Measurements from ENCODE around the gene CRHR2.
"Not testable (repeated sequence)": the region's sequence is repeated elsewhere in the genome, so short reads cannot be mapped to it uniquely, and the experiment has no call there.

CRHR2 gene

GRCh38 chr7:30654296-30655090, 27.8 kb downstream of the CRHR2 start:
- DNase-seq (ENCODE audit: low read depth in 2 of 2) = no peak

- no peak for DNase-seq (ENCODE audit: low read depth in 2 of 2)
These were observed 29.3 kb downstream of the CRHR2 start for GRCh38 chr7:30652698-30653641.

- no peak for DNase-seq (ENCODE audit: low read depth in 2 of 2)
These were observed 30.1 kb downstream of the CRHR2 start for GRCh38 chr7:30652132-30652531.

GRCh38 chr7:30650421-30650808, 31.8 kb downstream of the CRHR2 start:
- no peak for DNase-seq (ENCODE audit: low read depth in 2 of 2)

- no peak for DNase-seq (ENCODE audit: low read depth in 2 of 2)
These were observed 32.4 kb downstream of the CRHR2 start for GRCh38 chr7:30649717-30650420.

- no peak for DNase-seq (ENCODE audit: low read depth in 2 of 2)
These were observed 33.3 kb downstream of the CRHR2 start for GRCh38 chr7:30648744-30649540.

GRCh38 chr7:30647589-30648364, 34.5 kb downstream of the CRHR2 start:
- DNase-seq (ENCODE audit: low read depth in 2 of 2) = no peak

GRCh38 chr7:30646154-30646553, 36.1 kb downstream of the CRHR2 start:
- DNase-seq (ENCODE audit: low read depth in 2 of 2) = no peak

- no peak for DNase-seq (ENCODE audit: low read depth in 2 of 2)
These were observed 36.6 kb downstream of the CRHR2 start for GRCh38 chr7:30645661-30646060.

- no peak for DNase-seq (ENCODE audit: low read depth in 2 of 2)
These were observed 37.8 kb downstream of the CRHR2 start for GRCh38 chr7:30644286-30644955.

- no peak for DNase-seq (ENCODE audit: low read depth in 2 of 2)
These were observed 39.5 kb downstream of the CRHR2 start for GRCh38 chr7:30642789-30643188.

GRCh38 chr7:30642322-30642721, 39.9 kb downstream of the CRHR2 start:
- DNase-seq (ENCODE audit: low read depth in 2 of 2) = not testable (repeated sequence)

- DNase-seq (ENCODE audit: low read depth in 2 of 2) = no peak
These were observed 46.5 kb downstream of the CRHR2 start for GRCh38 chr7:30635798-30636197.

GRCh38 chr7:30634634-30635201, 47.5 kb downstream of the CRHR2 start:
- no peak for DNase-seq (ENCODE audit: low read depth in 2 of 2)

- no peak for DNase-seq (ENCODE audit: low read depth in 2 of 2)
These were observed 48.0 kb downstream of the CRHR2 start for GRCh38 chr7:30634193-30634626.

- DNase-seq (ENCODE audit: low read depth in 2 of 2) = no peak
These were observed 49.0 kb downstream of the CRHR2 start for GRCh38 chr7:30633223-30633622.

- no peak for DNase-seq (ENCODE audit: low read depth in 2 of 2)
These were observed 51.3 kb downstream of the CRHR2 start for GRCh38 chr7:30630986-30631385.

- DNase-seq (ENCODE audit: low read depth in 2 of 2) = peak in 1 of 2 donors; percentile 12
These were observed 55.2 kb downstream of the CRHR2 start for GRCh38 chr7:30627026-30627425.

- no peak for DNase-seq (ENCODE audit: low read depth in 2 of 2)
These were observed 57.0 kb downstream of the CRHR2 start for GRCh38 chr7:30625283-30625682.

GRCh38 chr7:30618961-30619360, 63.3 kb downstream of the CRHR2 start:
- no peak for DNase-seq (ENCODE audit: low read depth in 2 of 2)

All from stimulated activated CD8-positive, alpha-beta memory T cell treated with anti-CD3 and anti-CD28 coated beads, Interleukin-2, amount 100 ng/mL, for 48 hours (primary cell).